HG02981 (cell line): Measurements from ENCODE around the gene BIRC2.
A peak's percentile ranks its signal among the peaks of the same experiment; 100 is the strongest.
"Not testable (repeated sequence)": the region's sequence is repeated elsewhere in the genome, so short reads cannot be mapped to it uniquely, and the experiment has no call there.

Source experiments
- ATAC-seq: cut with Tn5 transposase; IDR thresholded peaks from one replicate; pipeline ENCODE4 v1.9.1; 2021; ENCODE audit warnings: mild to moderate bottlenecking, moderate library complexity; ENCODE audit not compliant: unreplicated experiment

BIRC2 gene

DNA sequence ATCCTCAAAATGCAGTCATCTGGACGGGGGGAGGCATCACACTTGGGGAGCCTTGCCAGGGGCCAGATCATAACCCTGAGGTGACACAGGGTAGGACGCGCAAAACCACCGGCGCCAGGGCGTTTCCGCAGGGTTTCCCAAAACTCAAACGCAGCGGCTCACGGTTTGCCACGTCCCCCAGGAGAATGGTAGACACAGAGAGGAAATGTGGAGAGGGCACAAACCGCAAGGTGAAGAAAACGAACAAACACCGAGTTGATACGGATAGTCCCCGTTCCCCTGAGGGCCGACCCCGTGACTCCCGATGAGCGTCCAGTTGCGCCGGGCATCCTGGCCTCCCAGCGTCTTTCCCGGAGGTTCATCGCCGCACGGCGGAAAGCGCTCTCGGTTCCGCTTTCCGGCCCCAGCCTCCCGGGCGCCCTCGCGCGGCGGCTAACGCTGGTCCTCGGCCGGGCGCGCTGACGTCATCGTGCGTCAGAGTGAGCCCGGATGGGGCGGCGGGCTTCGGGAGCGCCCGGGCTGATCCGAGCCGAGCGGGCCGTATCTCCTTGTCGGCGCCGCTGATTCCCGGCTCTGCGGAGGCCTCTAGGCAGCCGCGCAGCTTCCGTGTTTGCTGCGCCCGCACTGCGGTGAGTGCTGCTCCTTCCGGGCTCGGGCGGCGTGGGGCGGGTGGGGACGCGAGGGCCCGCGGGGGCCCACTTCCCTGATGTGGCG is at the start of gene BIRC2:
Gene BIRC2, plus strand, starts transcription at position 467 of the 714 bp plus-strand sequence. CDS start 2,641 bp downstream, outside the sequence.
- peak; percentile 89 for ATAC-seq

DNA sequence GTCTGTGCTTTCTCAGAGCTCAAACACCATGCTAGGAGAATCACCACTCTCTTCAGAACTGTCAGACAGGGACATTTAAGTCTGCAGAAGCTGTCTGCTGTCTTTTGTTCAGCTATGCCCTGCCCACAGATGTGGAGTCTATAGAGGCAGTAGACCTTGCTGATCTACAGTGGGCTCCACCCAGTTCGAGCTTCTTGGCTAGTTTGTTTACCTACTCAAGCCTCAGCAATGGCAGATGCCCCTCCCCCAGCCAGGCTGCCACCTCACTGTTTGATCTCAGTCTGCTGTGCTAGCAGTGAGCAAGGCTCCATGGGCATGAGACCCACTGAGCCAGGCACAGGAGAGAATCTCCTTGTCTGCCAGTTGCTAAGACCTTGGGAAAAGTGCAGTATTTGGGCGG is 46.2 kb upstream of the BIRC2 start:
- not testable (repeated sequence) for ATAC-seq

GRCh38 chr11:102302241-102302640 is 44.8 kb upstream of the BIRC2 start:
- no peak for ATAC-seq

GRCh38 chr11:102304686-102305085 is 42.3 kb upstream of the BIRC2 start:
- no peak for ATAC-seq

DNA sequence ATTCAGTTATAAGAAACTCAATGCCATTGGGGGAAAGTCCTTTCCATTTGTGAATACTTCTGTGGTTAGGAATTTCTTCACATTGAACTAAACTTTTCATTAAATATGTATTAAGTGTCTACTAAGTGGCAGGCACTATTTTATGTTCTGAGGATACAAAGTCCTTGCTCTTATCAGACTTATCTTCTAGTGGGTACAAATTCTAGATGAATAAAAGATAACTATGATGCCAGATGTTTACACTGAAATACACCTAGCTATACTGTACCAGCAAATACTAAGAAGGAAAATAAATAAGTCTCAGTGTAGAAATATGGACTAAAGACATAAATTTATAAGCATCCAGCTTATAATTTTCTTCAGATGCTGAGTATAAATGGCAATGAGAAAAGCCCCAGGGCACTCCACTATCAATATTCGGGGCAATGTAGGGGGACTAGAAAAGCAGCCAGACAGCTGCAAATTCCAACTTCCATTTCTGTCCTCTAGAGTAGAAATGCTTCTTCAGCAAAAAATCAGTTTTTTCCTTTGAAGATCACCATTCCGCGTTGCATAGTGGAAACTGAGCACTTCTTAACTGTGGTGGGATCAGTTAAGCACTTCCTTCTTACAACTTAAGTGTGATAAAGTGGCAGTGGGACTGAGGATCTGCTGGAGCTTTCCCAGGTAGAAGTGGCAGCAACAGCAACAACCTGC is 41.5 kb upstream of the BIRC2 start:
- ATAC-seq = no peak

DNA sequence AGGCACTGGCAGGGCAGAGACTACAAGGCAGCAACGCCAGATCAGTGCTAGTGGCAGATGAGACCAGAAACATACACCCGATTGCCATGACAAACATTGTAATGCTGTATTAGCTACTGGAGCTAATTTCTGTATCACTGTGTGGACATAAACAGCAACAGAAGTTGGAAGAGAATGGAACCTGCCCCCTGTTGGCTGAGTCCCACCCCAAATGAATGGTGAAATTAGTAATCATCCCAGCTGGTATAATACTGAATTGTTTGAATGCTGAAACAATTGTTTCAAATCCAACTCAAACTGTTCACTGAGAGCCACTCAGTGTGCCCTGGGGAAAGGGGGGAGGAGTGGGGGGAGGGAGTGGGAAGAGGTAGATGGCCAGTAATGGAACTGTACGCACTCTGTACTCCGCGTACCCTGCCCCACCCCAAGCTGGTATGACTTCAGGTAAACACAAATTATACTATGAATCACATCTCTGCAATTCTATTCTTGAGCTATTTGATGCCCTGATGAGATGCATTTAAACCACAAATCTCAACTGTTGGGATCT is 40.9 kb upstream of the BIRC2 start:
- ATAC-seq = no peak

DNA sequence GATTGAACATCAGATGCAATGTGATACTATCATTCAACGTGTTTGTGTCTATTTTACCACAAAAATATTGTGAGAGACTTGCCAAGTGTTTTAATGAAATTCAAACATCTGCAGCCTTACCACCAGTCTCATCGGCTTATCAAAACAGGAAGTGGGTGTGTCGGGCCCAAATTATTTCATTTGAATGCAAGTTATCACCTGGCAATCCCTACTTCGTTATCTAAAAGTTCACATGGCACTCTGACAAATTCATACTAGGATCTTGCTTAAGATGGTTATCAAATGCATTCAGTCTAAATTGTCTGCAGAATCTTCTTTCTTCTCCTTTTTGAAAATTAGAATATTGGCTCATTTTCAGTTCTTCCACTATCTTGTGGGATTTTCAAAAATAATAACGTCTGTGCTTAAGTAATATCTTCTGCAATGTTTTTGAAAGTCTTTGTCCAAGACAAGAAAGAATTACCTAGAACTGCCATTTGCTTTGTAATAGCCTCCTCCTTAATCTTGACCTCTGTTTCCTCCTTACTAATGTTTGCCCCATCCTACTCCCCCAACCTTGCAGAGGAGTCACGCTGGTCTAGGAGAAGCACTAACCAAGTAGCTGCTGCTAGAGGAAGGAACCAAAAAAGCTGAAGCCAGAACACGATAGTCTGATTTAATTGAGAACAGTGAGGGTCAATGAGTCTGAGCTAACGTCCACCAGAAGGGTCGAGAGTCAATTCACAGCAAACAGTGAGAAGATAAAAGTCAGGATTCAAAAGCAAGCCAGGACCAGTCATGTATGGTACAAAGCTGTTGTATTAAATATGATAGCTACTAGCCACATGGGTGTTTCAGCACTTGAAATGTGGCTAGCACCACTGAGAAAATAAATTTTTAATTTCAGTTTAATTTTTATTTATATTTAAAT is 39.9 kb upstream of the BIRC2 start:
- no peak for ATAC-seq

GRCh38 chr11:102307727-102308038 is 39.3 kb upstream of the BIRC2 start:
- no peak for ATAC-seq

- ATAC-seq = no peak
These were observed 37.1 kb upstream of the BIRC2 start for GRCh38 chr11:102309621-102310541.

- ATAC-seq = no peak
These were observed 34.3 kb upstream of the BIRC2 start for GRCh38 chr11:102312667-102313066.

DNA sequence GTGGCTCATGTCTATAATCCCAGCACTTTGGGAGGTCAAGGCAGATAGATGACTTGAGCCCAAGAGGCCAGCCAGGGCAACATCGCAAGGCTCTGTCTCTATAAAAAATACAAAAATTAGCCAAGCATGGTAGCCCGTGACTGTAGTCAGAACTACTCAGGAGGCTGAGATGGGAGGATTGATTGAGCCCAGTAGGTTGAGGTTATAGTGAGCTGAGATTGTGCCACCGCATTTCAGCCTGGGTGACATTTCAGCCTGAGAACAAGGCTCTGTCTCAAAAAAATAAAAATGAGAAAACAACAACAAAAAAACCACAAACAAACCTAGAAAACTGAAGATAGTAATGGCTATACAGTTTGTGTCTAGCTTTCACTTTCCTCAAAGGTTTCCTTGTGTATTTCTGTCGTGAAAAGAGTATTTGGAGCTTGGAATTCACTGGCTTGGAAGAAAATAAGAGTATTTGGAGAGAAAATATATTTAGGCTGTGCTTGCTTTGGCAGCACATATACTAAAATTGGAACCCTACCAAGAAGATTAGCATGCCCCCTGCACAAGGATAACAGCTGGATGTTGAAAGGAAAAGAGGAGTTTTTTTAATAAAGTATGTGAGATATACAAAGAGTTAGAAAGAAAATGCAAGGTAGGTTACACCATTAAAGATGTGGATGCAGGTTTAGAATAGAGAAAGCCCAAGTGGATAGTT is 33.6 kb upstream of the BIRC2 start:
- no peak for ATAC-seq

GRCh38 chr11:102314784-102315183 is 32.2 kb upstream of the BIRC2 start:
- ATAC-seq = no peak

- ATAC-seq = no peak
These were observed 30.6 kb upstream of the BIRC2 start for GRCh38 chr11:102316346-102316904.

DNA sequence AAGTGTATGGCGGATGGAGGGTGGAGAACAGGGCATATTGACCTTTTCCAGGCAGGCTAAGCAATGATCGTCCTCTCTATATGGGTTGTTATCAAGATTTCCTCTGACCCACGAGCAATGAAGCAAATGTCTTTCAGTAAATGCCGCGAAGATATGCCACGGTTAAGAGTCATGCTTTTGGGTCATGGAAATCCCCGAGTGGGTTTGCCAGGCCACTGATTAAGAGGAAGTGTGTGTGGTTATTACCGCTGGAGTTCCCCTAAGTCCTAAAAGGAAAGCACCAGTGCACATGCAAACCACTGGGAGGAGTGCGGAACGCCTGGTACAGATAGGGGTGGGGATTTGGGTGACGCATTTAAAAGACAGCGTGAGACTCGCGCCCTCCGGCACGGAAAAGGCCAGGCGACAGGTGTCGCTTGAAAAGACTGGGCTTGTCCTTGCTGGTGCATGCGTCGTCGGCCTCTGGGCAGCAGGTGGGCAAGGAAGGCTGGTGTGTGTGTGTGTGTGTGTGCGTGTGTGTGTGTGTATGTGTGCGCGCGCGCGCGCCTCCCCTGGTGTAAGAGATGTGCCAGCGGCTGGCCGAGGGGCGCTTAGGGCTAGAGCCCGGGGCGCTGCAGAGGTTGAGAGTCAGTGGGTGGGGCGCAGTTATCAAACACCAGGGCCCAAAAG is 29.8 kb upstream of the BIRC2 start, which contains the start of gene BIRC3:
Gene BIRC3, plus strand, starts transcription at position 386 of the 669 bp plus-strand sequence. CDS start 7,026 bp downstream, outside the sequence.
- peak; percentile 81 for ATAC-seq

GRCh38 chr11:102317768-102318103 is 29.3 kb upstream of the BIRC2 start:
- ATAC-seq = no peak

DNA sequence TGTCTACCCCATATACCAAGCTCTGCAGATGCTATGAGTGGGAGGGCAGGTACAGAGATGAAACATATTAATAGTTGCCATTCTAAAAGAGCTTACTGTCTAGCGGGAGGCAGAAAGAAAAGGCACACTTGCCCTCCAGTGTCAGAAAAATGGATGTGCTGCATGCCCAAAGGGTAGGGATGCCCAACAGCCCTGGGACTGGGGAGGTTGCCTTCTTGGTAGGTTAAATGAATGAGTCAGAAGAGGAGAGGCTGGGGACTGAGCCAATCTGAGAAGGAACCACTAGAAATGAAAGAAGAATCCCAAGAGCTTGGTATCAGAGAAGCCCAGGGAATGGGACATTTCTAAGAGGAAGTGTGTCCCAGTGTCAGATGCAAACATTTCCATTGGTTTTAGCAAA is 28.5 kb upstream of the BIRC2 start:
- no peak for ATAC-seq

DNA sequence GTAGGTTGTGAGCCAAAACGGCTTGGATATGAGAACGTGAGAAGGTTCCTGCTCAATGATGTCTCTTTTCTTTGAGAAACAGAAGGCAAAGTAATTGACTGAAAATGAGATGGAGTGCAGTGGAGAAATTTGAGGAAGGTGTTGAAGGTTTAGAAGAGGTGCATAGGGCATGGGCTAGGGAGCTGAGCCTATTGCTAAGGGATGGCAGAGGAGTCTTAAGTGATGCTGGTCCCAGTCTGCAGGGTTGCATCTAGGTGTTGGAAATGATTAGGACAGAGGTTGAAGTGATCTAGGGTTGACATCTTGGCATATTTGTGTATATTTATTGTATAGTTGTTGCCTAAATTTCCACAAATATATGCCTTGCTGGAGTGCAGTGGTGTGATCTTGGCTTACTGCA is 27.5 kb upstream of the BIRC2 start:
- ATAC-seq = no peak

DNA sequence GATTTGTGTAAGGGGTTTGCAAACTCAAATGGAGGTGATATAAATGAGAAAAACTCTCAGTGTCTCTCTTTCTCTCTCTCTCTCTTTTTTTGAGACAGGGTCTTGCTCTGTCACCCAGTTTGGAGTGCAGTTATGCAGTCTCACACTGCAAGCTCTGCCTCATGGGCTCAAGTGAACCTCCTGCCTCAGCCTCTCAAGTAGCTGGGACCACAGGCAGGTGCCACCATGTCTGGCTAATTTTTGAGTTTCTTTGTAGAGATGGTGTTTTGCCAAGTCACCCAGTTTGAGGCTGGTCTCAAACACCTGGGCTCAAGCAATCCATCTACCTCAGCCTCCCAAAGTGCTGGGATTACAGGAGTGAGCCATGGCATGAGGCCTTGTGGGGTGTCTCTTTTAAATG is 26.8 kb upstream of the BIRC2 start:
- ATAC-seq = no peak

GRCh38 chr11:102320679-102321078 is 26.3 kb upstream of the BIRC2 start:
- ATAC-seq = no peak
